Stromal cell of bone marrow (primary cell): ENCODE results near the gene FGF18.

Experiments
- DNase-seq: peaks from one replicate; pipeline ENCODE4 v3.0.0-alpha.2; 2012; ENCODE audit warnings: low read depth

FGF18 gene

DNA sequence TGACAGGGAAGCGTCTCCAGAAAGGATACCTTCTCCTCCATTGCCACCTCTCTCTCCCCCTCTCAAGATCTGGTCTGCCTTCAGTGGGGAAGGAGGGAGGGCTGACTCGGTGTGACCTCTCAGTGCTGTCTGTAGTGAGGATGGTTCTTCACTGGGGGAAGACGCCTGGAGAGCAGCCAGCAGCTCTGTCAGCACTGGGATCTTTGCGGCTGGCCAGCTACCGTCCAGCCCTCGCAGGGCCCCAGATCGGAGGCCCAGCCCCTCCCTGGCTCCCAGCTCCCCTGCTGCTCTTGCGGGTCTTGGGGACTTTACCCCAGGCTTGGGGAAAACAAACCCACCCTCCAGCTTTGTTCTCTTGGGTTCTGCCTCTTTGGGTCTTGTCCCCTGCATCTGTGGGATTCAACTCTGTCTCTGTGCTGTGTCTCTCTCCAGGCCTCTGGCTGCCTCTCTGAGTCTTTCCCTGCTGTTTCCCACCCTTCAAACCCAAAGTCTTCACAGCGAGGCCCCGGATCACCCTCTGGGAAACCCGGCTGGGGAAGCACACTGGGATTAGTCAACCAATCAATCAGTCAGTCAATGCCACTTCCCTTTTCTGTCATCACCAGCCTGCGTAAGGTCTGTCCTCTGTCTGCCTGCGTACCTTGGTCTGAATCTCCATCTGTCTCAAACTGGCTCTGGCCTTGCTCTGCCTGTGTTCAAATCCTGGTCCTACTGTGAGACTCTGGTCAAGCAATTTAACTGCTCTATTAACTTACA lies 23.0 kb downstream of the FGF18 start:
- no peak for DNase-seq

DNA sequence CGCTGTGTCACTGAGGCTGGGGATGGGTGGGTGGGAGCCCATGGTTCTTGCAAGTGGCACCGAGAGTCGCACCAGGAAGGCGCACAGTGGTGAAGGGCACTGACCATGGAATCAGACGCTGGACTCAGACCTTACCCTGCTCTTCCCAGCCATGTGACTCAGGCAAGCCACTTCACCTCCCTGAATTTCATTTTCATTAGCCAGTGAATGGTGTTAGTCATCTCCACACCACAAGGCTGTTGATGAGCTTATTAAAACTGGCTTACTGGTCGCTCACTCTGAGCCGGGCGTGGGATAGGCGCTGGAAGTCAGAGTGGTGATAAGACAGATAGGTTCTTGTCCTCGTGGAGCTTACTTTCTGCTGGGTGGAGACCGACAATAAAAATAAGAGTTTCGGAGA lies 25.1 kb downstream of the FGF18 start:
- DNase-seq: no peak

- DNase-seq: peak; percentile 83
Measured at GRCh38 chr5:171445644-171446516, 26.4 kb downstream of the FGF18 start.

DNA sequence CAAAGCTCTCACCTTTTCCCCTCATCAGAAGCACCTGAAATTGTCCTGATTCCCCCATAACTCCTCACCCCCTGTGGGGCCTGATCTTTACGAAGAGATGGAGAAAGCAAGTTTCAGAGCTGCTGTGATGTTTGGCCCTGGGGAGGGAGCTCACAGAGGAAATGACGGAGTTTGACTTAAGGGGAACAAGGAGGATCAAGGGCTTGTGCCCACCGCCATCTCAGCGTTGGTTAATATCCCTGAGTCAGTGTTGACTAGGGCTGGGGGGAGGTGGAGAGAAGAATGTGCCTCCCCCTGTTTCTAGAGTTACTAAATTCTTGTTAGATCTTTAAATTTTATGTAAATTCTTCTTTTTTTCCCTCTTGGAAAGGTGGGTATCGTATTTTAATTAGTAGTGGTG lies 27.8 kb downstream of the FGF18 start:
- DNase-seq: no peak

DNA sequence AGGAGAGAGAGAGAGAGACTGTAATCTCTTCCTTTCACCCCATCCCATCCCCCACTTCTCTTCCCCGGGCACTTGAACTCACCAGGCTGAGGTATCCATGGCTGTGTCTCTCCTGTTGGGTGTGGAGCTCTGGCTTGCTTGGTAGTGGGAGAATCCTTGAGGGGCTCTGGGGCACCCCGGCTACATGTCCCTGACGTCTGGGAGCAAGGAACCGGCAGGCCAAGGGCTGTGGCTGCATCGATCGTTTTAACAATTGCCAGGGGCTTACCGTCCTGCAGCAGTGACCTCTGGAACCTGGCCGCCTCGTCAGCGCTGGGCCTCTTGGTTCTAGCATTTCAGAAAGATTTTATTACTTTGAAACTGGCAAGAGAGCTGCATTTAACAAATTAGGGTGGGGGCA lies 30.0 kb downstream of the FGF18 start:
- DNase-seq: no peak

DNA sequence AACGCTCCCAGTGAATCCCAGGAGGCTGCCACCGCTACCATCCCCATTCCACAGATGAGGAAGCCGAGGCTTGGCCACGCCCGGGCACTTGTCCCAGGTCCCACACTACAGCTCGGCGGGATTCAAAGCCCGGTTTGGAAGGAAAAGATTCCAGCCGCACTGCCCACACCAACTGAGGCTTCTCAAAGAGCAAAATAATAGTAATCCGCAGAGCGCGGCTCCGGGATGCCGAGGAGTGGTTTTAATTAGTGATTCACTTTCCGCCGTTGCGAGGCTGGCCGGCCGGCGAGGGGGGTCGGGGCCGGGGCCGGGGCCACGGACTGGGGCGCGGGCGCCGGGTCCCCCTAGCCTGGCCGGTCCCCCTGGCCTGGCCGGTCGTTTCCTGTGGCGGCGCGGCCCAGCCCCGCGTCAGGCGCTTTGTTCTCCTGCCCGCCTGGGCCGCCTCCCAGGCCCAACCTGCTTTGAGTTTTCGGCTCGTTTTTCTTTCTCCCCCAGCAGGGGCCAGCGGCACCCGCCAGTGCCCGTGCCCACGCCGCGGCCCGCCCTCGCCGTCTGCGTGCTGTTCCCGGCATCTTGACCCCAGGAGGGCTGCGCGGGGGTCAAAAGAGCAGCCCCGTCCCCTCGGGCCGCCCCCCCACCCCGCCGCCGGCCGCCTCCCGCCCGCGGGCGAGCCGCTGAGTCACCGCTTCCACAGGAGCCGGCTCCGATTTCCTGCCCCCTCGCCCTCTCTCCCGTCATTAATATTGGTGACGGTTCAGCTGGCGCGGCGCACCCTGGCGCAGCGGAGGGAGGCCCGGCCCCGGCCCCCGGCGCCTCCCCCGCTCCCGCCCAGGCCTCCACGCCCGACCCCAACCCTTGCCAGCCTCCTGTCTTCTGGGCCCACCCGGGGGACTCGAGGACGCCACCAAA lies 31.2 kb downstream of the FGF18 start:
- DNase-seq: peak; percentile 80

DNA sequence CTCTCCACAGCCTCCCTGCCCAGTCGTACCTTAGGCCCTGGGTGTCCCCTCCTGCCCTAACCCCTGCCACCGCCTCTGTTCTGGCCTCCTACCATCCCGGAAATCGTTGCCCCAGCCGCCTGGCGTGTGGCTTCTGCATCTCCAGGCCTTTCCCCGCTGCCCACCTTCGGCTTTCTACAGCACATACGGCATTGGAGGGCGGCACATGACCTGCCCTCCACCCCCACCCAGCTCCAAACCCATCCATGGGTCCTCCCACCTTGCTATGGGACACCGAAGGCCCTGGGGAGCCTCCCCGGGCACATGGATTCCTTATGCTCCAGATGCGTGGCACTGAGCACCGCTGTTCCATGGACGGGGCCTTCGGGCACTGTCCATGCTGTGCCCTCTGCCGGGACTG lies 32.0 kb downstream of the FGF18 start:
- DNase-seq: no peak

DNA sequence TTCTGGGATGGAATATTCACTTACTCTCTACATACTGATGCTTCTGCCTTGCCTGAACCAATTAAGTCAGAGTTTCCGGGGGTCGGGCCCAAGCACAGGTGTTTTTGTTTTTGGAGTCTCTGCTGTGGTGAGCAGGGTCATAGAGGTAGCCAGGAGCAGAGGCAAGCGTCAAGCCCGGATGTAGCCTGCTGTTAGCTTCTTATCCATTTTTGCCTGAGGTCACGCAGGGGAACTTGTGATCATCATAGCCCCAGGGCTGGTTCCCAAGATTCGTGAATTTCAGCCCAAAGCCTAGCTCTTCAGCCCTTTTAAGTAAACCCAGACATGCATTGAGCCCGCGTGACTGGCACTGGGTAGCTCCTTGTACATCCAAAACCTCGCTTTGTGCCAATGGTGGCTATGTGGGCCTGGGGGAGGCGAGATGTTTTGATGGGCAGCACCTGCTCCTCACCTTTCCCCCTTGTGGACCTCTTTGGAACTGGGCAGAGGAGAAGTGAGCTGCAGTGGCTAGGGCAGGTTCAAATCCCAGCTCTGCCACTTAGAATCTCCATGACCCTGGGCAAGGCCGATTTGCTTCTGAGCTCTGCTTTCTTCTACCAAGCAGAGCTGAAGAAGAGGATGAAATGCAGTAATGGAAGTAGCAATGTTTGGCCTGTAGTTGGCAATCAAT lies 33.7 kb downstream of the FGF18 start:
- no peak for DNase-seq

- no peak for DNase-seq
Measured at GRCh38 chr5:171453988-171454387, 34.5 kb downstream of the FGF18 start.

- no peak for DNase-seq
Measured at GRCh38 chr5:171454549-171454948, 35.1 kb downstream of the FGF18 start.

GRCh38 chr5:171455522-171455921 lies 36.1 kb downstream of the FGF18 start:
- DNase-seq: no peak

- DNase-seq: no peak
Measured at GRCh38 chr5:171457208-171457981, 37.9 kb downstream of the FGF18 start.

DNA sequence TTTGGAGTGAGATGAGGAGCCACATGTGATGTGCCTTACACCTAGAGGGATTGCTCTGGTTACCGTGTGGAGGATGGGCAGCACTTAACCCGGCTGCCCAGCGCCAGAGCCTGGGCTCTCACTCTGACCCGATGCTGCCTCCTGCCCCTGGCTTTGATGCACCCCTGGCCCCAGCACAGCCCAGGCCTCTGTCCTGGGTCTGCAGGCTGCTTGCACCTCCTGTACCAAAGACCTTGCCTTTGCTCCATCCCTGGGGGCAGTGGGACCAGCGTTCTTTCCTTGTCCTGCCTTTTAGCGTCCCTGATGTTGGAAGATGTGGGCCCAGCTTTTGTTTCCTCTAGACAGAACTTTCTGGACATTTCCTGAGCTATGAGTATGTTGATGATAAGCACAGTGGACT lies 40.4 kb downstream of the FGF18 start:
- no peak for DNase-seq

GRCh38 chr5:171462136-171462927 lies 42.9 kb downstream of the FGF18 start:
- no peak for DNase-seq

DNA sequence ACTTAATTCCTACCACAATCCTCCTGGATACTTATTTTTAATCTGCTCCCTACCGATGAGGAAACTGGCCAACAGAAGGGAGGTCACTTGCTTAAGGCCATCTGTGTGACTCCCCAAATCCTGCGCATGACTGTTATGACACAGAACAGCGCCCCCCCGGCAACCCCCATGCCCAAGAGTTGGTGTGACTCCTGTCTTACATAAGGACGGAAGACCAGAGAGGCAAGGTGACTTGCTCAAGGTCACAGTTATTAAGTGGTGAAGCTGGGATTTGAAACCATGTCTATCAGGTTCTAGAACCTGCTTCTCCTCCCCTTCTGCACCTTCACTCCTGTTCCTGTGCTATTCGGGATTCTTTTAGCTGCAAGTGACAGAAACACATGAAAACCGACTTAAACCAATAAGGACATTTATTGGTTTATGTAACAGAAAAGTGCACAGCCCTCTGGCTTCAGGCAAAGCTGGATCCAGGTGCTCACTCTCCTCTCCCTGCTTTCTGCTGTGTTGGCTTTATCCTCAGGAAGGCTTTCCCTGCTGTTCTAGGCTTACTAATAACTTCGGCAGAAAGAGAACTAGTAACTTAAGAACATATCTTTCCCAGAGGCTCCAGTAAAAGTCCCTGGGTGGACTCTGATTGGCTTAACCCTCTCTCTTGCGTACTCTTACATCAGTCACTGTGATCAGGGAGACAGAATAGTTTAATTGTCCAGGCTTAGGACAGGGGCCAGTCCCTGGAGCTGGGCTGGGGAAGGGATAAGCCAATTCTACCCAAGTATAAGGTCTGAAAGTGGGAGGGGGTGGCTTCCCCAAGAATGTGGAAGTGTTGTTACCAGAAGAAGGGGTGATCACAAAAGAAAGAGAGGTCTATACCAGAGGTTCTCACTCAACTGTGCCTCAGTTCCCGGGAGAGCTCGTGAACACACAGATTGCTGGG lies 43.7 kb downstream of the FGF18 start:
- no peak for DNase-seq

DNA sequence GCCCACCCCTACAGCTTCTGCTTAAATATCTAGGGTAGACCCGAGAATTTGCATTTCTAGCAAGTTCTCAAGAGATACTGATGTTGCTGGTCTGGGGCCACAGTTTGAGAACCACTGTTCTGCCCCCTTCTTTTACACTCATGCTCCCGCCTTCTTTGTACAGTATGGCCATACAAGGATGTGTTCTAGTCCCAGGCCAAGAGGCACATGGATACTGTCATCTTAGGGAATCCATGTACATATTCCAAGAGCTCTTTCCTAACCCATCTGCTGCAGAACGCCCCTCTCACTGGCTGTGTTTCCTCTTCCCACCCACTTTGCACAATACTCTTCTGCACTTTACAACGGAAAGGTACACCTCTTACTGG lies 44.4 kb downstream of the FGF18 start:
- no peak for DNase-seq

- DNase-seq: no peak
Measured at GRCh38 chr5:171464829-171465228, 45.4 kb downstream of the FGF18 start.

DNA sequence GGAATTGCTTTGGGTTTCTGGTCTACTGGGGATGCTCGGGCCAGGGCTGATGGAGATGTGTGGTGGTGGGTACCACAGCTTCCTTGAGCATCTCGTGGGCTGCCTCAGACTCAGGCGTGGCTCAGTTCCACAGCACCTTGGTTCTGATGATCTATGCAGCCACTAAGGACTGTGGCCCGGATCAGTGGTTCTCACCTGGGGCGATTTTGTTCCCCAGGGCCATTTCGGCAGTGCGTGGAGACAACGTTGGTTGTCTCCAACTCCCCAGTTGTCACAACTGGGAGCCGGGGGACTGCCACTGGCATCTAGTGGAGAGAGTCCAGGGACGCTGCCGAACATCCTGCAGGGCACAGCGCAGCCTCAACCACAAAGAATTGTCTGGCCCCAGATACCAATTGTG lies 47.7 kb downstream of the FGF18 start:
- no peak for DNase-seq

GRCh38 chr5:171469326-171469725 lies 49.9 kb downstream of the FGF18 start:
- DNase-seq: no peak
